Activated CD4-positive, alpha-beta T cell treated with anti-CD3 and anti-CD28 coated beads, Interleukin-2, amount 10 ng/mL, durations not matched to agents 7 days and 5 days (primary cell): Measurements from ENCODE around the gene TEX53. TPM values are rescaled to one million over a fixed set of nuclear protein-coding genes. Genes with fewer than 3 reads are reported as not detected.

ENCODE experiments used
- CTCF ChIA-PET: fragments of 350-600 bp; sonication (Branson Sonifier 250); formaldehyde crosslinking; loops from one replicate; lab custom pipeline; 2021; ENCODE audit warnings: antibody characterized with exemption; lab: Charles Lee
- POLR2A ChIA-PET: fragments of 350-600 bp; sonication (Branson Sonifier 250); formaldehyde crosslinking; loops from one replicate; lab custom pipeline; 2021; ENCODE audit warnings: antibody characterized with exemption; lab: Charles Lee
- DNase-seq: peaks from one replicate; pipeline ENCODE4 v3.0.0-alpha.2; 2020
- H3K27ac Mint-ChIP-seq: one replicate; pipeline ENCODE4 v1.8.0; 2021; ENCODE audit warnings: mild to moderate bottlenecking, moderate library complexity, mixed read lengths
- H3K27me3 Mint-ChIP-seq: one replicate; pipeline ENCODE4 v1.8.0; 2021; ENCODE audit warnings: mixed read lengths
- H3K36me3 Mint-ChIP-seq: one replicate; pipeline ENCODE4 v1.8.0; 2021; ENCODE audit warnings: low read depth, mixed read lengths
- H3K4me1 Mint-ChIP-seq: one replicate; pipeline ENCODE4 v1.8.0; 2021; ENCODE audit warnings: mixed read lengths
- H3K4me3 Mint-ChIP-seq: one replicate; pipeline ENCODE4 v1.8.0; 2021; ENCODE audit warnings: mild to moderate bottlenecking, moderate library complexity, mixed read lengths
- H3K9me3 Mint-ChIP-seq: one replicate; pipeline ENCODE4 v1.8.0; 2021; ENCODE audit warnings: mixed read lengths
- total RNA-seq, 2 experiments: library from RNA; stranded (reverse); gene quantifications; one replicate each; pipeline ENCODE4 v1.2.3, GENCODE V29; 2021

TEX53 gene
- total RNA-seq, 2 experiments from 2014 or later: not detected

- DNase-seq: no peak
- Mint-ChIP-seq H3K4me3 (no peak overlapping the region), H3K4me1 (peaks cover 36% of the 10 kb centered on the region), H3K36me3 (peaks cover 8% of the 10 kb centered on the region), H3K27ac (no peak overlapping the region), H3K27me3 (peaks cover 4% of the 10 kb centered on the region), H3K9me3 (peaks cover 2% of the 10 kb centered on the region)
- ChIA-PET CTCF (interaction anchor here (1.0 to 1.7 kb wide), 3 partner anchors 229 to 342 kb away, joined by 3 to 6 read pairs (median 3); no protein-coding TSS in a partner anchor), POLR2A (no interaction called here)
Observed at GRCh38 chr9:114677418-114677817, 19.8 kb upstream of the TEX53 start.

DNA sequence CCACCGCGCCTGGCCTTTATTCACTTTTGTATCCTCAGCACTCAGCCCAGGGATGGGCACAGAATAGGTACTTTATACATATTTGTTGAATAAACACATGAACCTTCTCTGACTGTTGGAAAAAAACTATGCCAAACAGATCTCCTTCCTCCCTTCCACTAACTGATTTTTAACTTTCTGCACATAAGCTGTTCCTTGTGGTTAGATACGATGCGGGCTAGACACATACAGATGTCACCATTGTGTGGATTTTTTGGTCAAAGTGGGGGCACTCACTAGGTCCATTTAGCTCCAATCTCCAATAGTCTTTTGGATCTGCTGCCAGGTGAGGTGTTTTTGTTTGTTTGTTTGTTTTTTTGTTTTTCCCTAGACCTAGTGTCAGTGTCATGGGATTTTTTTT, 19.3 kb upstream of the TEX53 start:
- ChIA-PET CTCF (interaction anchor here (1.5 to 1.7 kb wide), 2 partner anchors 17 to 337 kb away, joined by 4 to 6 read pairs; no protein-coding TSS in a partner anchor), POLR2A (no interaction called here)
- Mint-ChIP-seq H3K4me3 (no peak overlapping the region), H3K9me3 (peaks cover 2% of the 10 kb centered on the region), H3K4me1 (peaks cover 33% of the 10 kb centered on the region), H3K27ac (no peak overlapping the region), H3K36me3 (peaks cover 8% of the 10 kb centered on the region), H3K27me3 (peaks cover 5% of the 10 kb centered on the region)
- no peak for DNase-seq

GRCh38 chr9:114674798-114675540, 17.4 kb upstream of the TEX53 start:
- ChIA-PET POLR2A (no interaction called here), CTCF (interaction anchor here (0.6 to 1.3 kb wide), 6 partner anchors 16 to 277 kb away, joined by 3 to 8 read pairs (median 3); no protein-coding TSS in a partner anchor)
- DNase-seq: no peak
- no peak overlapping the region for H3K4me3 Mint-ChIP-seq
- H3K27ac Mint-ChIP-seq: no peak overlapping the region
- peaks cover 5% of the 10 kb centered on the region for H3K27me3 Mint-ChIP-seq
- peaks cover 8% of the 10 kb centered on the region for H3K36me3 Mint-ChIP-seq
- H3K9me3 Mint-ChIP-seq: peaks cover 9% of the 10 kb centered on the region
- peaks cover 21% of the 10 kb centered on the region for H3K4me1 Mint-ChIP-seq

- POLR2A ChIA-PET: no interaction called here
- Mint-ChIP-seq H3K27me3 (peaks cover 5% of the 10 kb centered on the region), H3K27ac (no peak overlapping the region)
Observed at GRCh38 chr9:114674076-114674797, 16.6 kb upstream of the TEX53 start.

GRCh38 chr9:114671605-114672004, 14.0 kb upstream of the TEX53 start:
- Mint-ChIP-seq H3K9me3 (peaks cover 9% of the 10 kb centered on the region), H3K27me3 (peaks cover 2% of the 10 kb centered on the region), H3K27ac (no peak overlapping the region), H3K36me3 (peaks cover 8% of the 10 kb centered on the region), H3K4me3 (no peak overlapping the region), H3K4me1 (peaks cover 8% of the 10 kb centered on the region)
- CTCF ChIA-PET: interaction anchor here (1.2 to 3.8 kb wide), 3 partner anchors 9 to 266 kb away, joined by 3 to 17 read pairs (median 5); partner anchors contain the start of gene TEX48
- no peak for DNase-seq
- POLR2A ChIA-PET: no interaction called here

More at GRCh38 chr9:114674076-114674797, 16.6 kb upstream of the TEX53 start:
- Mint-ChIP-seq H3K4me1 (peaks cover 21% of the 10 kb centered on the region), H3K4me3 (no peak overlapping the region), H3K36me3 (peaks cover 8% of the 10 kb centered on the region), H3K9me3 (peaks cover 9% of the 10 kb centered on the region)
- CTCF ChIA-PET: interaction anchor here (0.6 to 1.4 kb wide), 4 partner anchors 58 to 269 kb away, joined by 3 to 4 read pairs (median 3); no protein-coding TSS in a partner anchor
- DNase-seq: no peak

GRCh38 chr9:114669961-114670360, 12.4 kb upstream of the TEX53 start:
- DNase-seq: no peak
- CTCF ChIA-PET: interaction anchor here (1.0 to 3.8 kb wide), 2 partner anchors 11 to 334 kb away, joined by 3 to 17 read pairs; partner anchors contain the start of gene TEX48
- H3K4me3 Mint-ChIP-seq: no peak overlapping the region
- H3K9me3 Mint-ChIP-seq: peaks cover 9% of the 10 kb centered on the region
- peaks cover 2% of the 10 kb centered on the region for H3K27me3 Mint-ChIP-seq
- peaks cover 4% of the 10 kb centered on the region for H3K36me3 Mint-ChIP-seq
- POLR2A ChIA-PET: no interaction called here
- peaks cover 3% of the 10 kb centered on the region for H3K4me1 Mint-ChIP-seq
- H3K27ac Mint-ChIP-seq: no peak overlapping the region

- H3K36me3 Mint-ChIP-seq: no peaks in the 10 kb centered on the region
- H3K27me3 Mint-ChIP-seq: peaks cover 9% of the 10 kb centered on the region
- ChIA-PET CTCF (no interaction called here), POLR2A (no interaction called here)
- peaks cover 6% of the 10 kb centered on the region for H3K9me3 Mint-ChIP-seq
- DNase-seq: no peak
- no peaks in the 10 kb centered on the region for H3K4me1 Mint-ChIP-seq
- H3K27ac Mint-ChIP-seq: no peak overlapping the region
- no peak overlapping the region for H3K4me3 Mint-ChIP-seq
Observed at GRCh38 chr9:114668146-114668545, 10.5 kb upstream of the TEX53 start.

- POLR2A ChIA-PET: no interaction called here
- Mint-ChIP-seq H3K4me3 (no peak overlapping the region), H3K9me3 (peaks cover 6% of the 10 kb centered on the region), H3K27me3 (peaks cover 10% of the 10 kb centered on the region), H3K27ac (no peak overlapping the region), H3K4me1 (peaks cover 4% of the 10 kb centered on the region), H3K36me3 (no peaks in the 10 kb centered on the region)
- CTCF ChIA-PET: interaction anchor here (1.1 kb wide), 1 partner anchor 13 kb away, joined by 4 read pairs; no protein-coding TSS in a partner anchor
- no peak for DNase-seq
Observed at GRCh38 chr9:114666851-114667250, 9.2 kb upstream of the TEX53 start.

DNA sequence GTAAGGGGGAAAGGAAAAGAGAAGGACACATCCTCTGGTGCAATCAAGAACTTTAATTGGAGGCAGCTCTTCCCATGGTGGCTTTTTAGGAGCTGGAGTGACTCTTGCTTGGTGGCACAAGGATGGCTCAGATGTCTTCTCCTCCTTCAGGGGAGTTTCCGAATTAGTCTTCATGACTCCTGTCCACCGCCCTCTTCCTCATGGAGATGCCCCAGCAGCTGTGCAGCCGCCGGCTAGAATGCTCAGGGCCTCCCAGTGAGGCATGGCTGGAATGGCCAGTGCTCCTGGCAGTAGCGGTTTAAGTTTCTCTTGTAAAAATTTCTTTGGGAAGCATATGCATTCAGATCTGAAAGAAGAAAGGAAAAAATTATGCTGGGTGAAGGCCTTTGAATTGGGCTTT, 8.8 kb upstream of the TEX53 start:
- Mint-ChIP-seq H3K9me3 (peaks cover 6% of the 10 kb centered on the region), H3K4me1 (peaks cover 4% of the 10 kb centered on the region), H3K27me3 (peaks cover 10% of the 10 kb centered on the region), H3K36me3 (no peaks in the 10 kb centered on the region), H3K27ac (no peak overlapping the region), H3K4me3 (no peak overlapping the region)
- POLR2A ChIA-PET: no interaction called here
- DNase-seq: no peak
- CTCF ChIA-PET: interaction anchor here (1.1 to 1.3 kb wide), 2 partner anchors 12 to 261 kb away, joined by 4 to 5 read pairs; no protein-coding TSS in a partner anchor

DNA sequence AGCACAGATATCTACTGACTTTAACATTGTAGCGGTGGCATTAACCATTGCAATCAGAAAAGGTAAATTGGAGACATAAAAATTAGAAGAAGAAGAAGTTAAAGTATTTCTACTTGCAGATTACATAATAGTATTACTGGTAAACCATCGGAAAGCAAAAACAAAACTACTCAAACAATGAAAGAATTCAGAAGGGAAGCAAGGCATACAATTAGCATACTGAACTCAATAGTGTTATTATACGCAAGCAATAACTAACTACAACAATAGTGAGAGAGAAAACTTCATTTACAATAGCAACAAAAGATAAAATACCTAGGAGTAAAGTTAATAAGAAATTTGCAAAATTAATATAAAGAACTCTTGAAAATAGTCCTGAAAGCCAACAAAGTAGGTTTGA, 6.6 kb upstream of the TEX53 start:
- Mint-ChIP-seq H3K4me3 (no peak overlapping the region), H3K27ac (no peak overlapping the region), H3K9me3 (no peaks in the 10 kb centered on the region), H3K4me1 (peaks cover 4% of the 10 kb centered on the region), H3K27me3 (peaks cover 10% of the 10 kb centered on the region), H3K36me3 (no peaks in the 10 kb centered on the region)
- ChIA-PET POLR2A (no interaction called here), CTCF (interaction anchor here (1.0 to 1.4 kb wide), 2 partner anchors 11 to 73 kb away, joined by 3 to 5 read pairs; no protein-coding TSS in a partner anchor)
- DNase-seq: no peak

- Mint-ChIP-seq H3K27me3 (peaks cover 10% of the 10 kb centered on the region), H3K9me3 (no peaks in the 10 kb centered on the region), H3K4me3 (no peak overlapping the region), H3K27ac (no peak overlapping the region), H3K4me1 (peaks cover 4% of the 10 kb centered on the region), H3K36me3 (no peaks in the 10 kb centered on the region)
- DNase-seq: peak; percentile 75
- ChIA-PET CTCF (interaction anchor here (0.6 to 1.5 kb wide), 6 partner anchors 9 to 353 kb away, joined by 3 to 4 read pairs (median 4); no protein-coding TSS in a partner anchor), POLR2A (no interaction called here)
Observed at GRCh38 chr9:114662081-114662989, 4.7 kb upstream of the TEX53 start.

DNA sequence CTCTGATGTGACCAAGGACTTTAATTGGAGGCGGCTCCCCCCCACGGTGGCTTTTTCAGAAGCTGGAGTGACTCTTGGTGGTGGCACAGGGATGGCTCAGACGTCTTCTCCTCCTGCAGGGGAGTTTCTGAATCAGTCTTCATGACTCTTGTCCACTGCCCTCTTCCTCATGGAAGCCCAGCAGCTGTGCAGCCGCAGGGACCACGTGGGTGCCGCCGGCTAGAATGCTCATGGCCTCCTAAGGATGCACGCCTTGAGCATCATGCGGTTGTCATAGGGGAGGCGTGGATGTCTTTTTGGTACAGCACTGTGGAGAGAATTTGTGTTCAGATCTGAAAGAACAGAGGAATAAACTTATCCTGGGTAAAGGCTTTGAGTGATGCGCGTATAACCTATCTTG, 1.3 kb downstream of the TEX53 start:
- Mint-ChIP-seq H3K27me3 (no peaks in the 10 kb centered on the region), H3K36me3 (peaks cover 2% of the 10 kb centered on the region), H3K4me3 (no peak overlapping the region), H3K9me3 (no peaks in the 10 kb centered on the region), H3K27ac (no peak overlapping the region), H3K4me1 (peaks cover 24% of the 10 kb centered on the region)
- DNase-seq: no peak
- ChIA-PET CTCF (interaction anchor here (0.6 to 6.1 kb wide), 5 partner anchors 24 to 306 kb away, joined by 3 to 80 read pairs (median 5); no protein-coding TSS in a partner anchor), POLR2A (interaction anchor here (0.6 kb wide), 1 partner anchor 385 kb away, joined by 3 read pairs; no protein-coding TSS in a partner anchor)
